Cardiac muscle cell (in vitro differentiated cells and primary cell): Measurements from ENCODE around the gene CBY1. TPM values are rescaled to one million over a fixed set of nuclear protein-coding genes. Genes with fewer than 3 reads are reported as not detected.

Experiments
- DNase-seq, 2 donors: peaks; one replicate each; pipeline versions ENCODE4 v3.0.0 to v3.0.0-alpha.2; 2010 to 2017; ENCODE audit warnings: low read depth in 1 of 2, low spot score in 1 of 2
- H3K27ac ChIP-seq: fragments of 200-600 bp; sonication (generic); 2 replicates; pipeline ENCODE4 v1.5.1; 2016
- H3K27me3 ChIP-seq: fragments of 200-600 bp; sonication (generic); 2 replicates; pipeline ENCODE4 v1.6.0; 2016; ENCODE audit warnings: control low read depth
- H3K36me3 ChIP-seq: fragments of 200-600 bp; sonication (generic); 2 replicates; pipeline ENCODE4 v1.5.1; 2016; ENCODE audit warnings: control low read depth
- H3K4me1 ChIP-seq: fragments of 200-600 bp; sonication (generic); 2 replicates; pipeline ENCODE4 v1.8.1; 2017; ENCODE audit warnings: low read depth, mild to moderate bottlenecking, mixed run types
- H3K4me3 ChIP-seq: fragments of 200-600 bp; sonication (generic); 2 replicates; pipeline ENCODE4 v1.5.1; 2016; ENCODE audit warnings: mild to moderate bottlenecking
- H3K9me3 ChIP-seq: fragments of 200-600 bp; sonication (generic); 2 replicates; pipeline ENCODE4 v1.5.1; 2017; ENCODE audit warnings: low read depth, mild to moderate bottlenecking, control low read depth
- polyA plus RNA-seq: library from polyadenylated mRNA; unstranded; fragments of >200 nt; fragmentation: Nextera tagmentation; extraction: Ambion mirVana; gene quantifications from 2 replicates; pipeline ENCODE4 v1.2.1, GENCODE V29; 2016
- total RNA-seq: library from RNA; depleted of rRNA; stranded (reverse); fragments of >200 nt; gene quantifications from 2 replicates; pipeline ENCODE4 v1.2.3, GENCODE V29; 2016
- TF ChIP-seq, protein P1 (sequence below): IDR thresholded peaks from 2 replicates; pipeline ENCODE4 v1.5.1; 2012; ENCODE audit warnings: low read depth, mild to moderate bottlenecking, low read length

CBY1 gene
- total and polyA plus RNA-seq, 2 experiments from 2014 or later = 25.9 to 84.6 TPM

DNA sequence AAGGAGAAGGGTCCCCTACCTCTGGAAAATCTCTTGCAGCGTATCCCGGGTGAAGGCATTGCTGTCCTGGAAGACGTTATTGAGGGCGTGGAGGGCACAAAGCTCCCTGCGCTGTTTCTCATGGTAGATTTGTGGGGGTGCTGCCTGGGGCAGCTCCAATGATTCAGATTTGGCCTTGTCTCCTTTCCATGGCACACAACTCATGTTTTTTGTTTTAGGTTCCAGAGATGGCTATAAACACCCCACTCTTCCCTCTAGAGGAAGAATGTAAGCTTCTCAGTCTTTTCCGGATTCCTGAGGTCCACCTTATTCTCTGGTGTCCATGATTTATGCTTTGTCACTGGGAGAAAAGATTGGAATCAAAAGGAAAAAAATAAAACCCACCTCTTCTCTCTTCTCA lies 43.3 kb downstream of the CBY1 start:
- peak overlapping the region; percentile 97 for H3K27ac ChIP-seq

DNA sequence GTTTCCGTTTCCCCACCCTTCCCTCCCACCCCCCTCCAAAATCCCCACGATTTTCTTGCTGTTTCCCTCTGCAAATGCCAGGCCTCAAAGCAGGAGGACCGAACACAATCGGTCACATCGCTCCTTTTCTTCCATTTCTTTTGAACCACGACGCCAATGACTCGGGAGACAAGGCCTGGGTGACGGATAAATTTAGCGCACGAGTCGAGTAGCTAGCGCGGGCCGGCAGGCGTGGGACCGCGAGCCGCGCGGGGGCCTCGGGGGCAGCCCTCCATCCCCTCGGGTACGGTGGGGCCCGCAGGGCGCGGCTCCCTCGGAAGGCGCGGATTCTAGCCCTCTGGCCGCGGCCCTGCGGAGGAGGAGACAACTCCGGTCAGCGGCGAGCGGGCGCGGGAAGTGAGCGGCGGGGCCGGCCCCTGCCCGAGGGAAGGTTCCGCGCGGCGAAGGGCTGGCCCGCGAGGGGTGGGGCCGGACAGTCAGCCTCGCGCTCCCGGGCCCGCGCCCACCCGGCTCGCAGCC lies 43.9 kb downstream of the CBY1 start:
- Histone ChIP-seq H3K4me1 (peaks cover 26% of the 10 kb centered on the region), H3K27ac (peak overlapping the region; percentile 97), H3K36me3 (no peaks in the 10 kb centered on the region), H3K4me3 (peak overlapping the region; percentile 75), H3K27me3 (no peaks in the 10 kb centered on the region), H3K9me3 (no peaks in the 10 kb centered on the region)
- TF ChIP-seq, protein P1, sequence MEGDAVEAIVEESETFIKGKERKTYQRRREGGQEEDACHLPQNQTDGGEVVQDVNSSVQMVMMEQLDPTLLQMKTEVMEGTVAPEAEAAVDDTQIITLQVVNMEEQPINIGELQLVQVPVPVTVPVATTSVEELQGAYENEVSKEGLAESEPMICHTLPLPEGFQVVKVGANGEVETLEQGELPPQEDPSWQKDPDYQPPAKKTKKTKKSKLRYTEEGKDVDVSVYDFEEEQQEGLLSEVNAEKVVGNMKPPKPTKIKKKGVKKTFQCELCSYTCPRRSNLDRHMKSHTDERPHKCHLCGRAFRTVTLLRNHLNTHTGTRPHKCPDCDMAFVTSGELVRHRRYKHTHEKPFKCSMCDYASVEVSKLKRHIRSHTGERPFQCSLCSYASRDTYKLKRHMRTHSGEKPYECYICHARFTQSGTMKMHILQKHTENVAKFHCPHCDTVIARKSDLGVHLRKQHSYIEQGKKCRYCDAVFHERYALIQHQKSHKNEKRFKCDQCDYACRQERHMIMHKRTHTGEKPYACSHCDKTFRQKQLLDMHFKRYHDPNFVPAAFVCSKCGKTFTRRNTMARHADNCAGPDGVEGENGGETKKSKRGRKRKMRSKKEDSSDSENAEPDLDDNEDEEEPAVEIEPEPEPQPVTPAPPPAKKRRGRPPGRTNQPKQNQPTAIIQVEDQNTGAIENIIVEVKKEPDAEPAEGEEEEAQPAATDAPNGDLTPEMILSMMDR = no peak
- peak in 1 of 2 donors; percentile 78 for DNase-seq

More for the DNA sequence above, 43.3 kb downstream of the CBY1 start:
- TF ChIP-seq, protein P1 = no peak
- Histone ChIP-seq H3K36me3 (no peaks in the 10 kb centered on the region), H3K4me3 (peak overlapping the region; percentile 75), H3K27me3 (no peaks in the 10 kb centered on the region), H3K9me3 (no peaks in the 10 kb centered on the region), H3K4me1 (peaks cover 25% of the 10 kb centered on the region)
- DNase-seq = peak in 1 of 2 donors; percentile 55

DNA sequence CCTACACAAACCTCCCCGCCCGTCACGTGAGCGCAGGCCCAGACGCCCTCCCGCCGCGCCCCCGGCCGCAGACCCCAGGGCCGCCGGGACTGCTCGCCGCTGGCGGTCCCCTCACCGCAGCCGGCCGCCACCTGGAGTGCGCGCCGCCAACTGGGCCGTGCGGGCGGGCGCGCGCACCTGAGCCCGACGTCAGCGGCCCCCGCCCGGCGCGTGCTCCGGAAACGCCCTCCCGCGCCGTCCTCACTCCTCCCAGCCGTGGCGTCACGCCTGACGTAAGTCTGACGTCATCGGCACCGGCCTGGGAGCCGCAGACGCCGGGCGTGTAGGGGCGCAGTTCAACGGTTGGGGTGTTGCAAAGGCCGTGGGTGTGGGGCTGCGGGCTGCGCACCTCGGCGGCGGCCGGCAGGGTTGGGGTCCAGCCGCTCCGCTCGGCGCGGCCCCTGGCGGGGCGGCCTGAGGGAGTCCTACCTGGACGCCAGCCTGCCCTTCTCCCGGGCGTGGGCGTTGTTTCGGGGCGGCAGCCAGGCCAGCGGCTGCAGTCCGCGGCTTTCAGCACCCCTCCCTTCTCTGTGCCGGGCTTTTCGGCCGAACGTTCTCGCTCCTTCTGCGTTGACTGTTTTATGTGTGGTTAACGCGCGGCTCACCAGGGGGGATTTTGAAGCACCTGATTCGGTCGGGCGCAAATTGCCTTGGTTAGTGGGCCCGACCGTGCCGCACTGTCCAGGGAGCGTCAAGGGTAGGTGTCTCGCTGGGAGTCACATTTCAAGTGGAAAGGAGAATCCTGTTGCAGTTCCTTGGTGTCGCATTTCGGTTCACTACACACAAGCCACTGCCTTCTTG lies 44.6 kb downstream of the CBY1 start, which contains the start of gene JOSD1:
Gene JOSD1 (minus strand): TSS at position 155 of the 840 bp plus-strand sequence. CDS start 956 bp downstream, outside the sequence.
- Histone ChIP-seq H3K4me3 (peak within 1 kb of the TSS; percentile 75), H3K27ac (peak within 1 kb of the TSS; percentile 97), H3K4me1 (peaks cover 26% of the 10 kb centered on the region), H3K9me3 (no peaks in the 10 kb centered on the region), H3K27me3 (no peaks in the 10 kb centered on the region), H3K36me3 (no peaks in the 10 kb centered on the region)
- peak; percentile 94 to 97 for DNase-seq
- TF ChIP-seq, protein P1 = no peak

DNA sequence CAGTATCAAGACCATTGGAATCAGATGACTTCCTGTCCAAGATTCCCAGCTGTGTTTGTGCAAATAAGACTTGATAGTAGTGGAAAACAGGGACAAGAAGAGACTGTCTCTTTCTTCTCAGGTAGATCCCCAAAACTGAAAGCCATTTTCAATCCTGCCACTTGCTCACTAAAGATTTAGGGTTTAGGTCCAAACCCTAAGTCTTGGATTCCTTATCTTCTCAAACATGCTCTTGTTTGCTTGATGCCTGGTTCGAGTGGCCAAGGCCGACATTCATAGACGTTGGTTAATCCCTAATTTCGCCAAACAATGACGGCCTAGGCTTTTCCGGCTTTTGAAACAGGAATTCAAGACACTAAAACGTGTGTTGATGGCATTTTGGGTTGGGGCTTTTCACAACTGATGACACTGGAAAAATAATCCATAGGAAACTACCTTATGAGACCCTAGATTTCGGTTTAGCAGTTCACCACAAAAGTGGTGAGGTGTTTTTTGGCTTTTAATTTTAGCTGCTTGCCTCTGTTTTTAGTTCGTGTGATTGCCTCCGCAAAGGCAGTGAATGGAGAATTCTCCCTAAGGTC lies 48.3 kb downstream of the CBY1 start:
- H3K4me1 ChIP-seq = peaks cover 18% of the 10 kb centered on the region
- TF ChIP-seq, protein P1 = no peak
- H3K9me3 ChIP-seq = no peaks in the 10 kb centered on the region
- DNase-seq = no peak
- no peaks in the 10 kb centered on the region for H3K36me3 ChIP-seq
- H3K27ac ChIP-seq = peak overlapping the region; percentile 71
- H3K4me3 ChIP-seq = peak overlapping the region; percentile 6
- no peaks in the 10 kb centered on the region for H3K27me3 ChIP-seq

DNA sequence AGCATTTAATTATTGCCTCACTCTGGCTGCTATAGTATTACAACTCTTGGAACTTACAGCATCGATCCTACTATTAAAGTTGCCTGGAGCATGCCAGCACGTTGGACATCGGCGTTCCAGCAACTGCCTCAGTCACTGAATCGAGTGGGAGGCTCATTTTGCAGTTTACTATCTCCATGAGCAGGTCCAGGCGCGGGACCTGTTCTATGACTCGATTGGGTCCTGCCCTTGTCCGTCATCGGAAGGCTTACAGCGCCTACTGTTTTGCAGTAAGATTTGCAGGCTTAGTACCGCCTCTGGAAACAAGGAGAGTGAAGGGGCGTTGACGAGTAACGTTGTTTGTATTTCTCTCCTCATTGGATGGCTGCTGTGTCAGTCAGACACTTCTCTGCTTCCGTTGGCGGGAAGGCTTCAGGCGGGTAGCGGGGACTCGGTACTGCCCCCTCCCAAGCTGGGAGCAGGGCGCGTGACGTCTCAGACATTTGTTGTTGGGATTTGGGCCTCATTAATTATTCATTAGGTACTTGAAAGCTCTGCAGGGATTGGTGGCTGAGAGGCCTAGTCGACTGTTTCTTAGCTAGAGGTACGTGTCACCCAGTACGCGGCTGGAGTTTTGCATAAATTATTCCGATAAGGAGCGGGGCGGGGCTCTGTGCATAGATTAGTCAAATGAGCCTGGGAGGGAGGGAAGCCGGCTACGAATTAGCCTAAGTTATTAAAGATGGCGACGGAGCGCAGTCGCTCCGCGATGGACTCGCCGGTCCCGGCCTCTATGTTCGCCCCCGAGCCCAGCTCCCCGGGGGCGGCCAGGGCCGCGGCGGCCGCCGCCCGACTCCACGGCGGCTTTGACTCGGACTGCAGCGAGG lies 49.0 kb downstream of the CBY1 start, which contains the start of gene GTPBP1:
Gene GTPBP1 (plus strand): TSS at position 710 of the 866 bp plus-strand sequence. CDS start 12 bp downstream, at position 722.
- peaks cover under 1% of the 10 kb centered on the region for H3K36me3 ChIP-seq
- no peaks in the 10 kb centered on the region for H3K9me3 ChIP-seq
- H3K27ac ChIP-seq = peak within 1 kb of the TSS; percentile 89
- peak within 1 kb of the TSS; percentile 86 for H3K4me3 ChIP-seq
- H3K4me1 ChIP-seq = peaks cover 18% of the 10 kb centered on the region
- no peaks in the 10 kb centered on the region for H3K27me3 ChIP-seq
- TF ChIP-seq, protein P1 = no peak
- DNase-seq = peak; percentile 100
